Measurements from ENCODE around the gene KLHL29.

KLHL29 gene

DNA sequence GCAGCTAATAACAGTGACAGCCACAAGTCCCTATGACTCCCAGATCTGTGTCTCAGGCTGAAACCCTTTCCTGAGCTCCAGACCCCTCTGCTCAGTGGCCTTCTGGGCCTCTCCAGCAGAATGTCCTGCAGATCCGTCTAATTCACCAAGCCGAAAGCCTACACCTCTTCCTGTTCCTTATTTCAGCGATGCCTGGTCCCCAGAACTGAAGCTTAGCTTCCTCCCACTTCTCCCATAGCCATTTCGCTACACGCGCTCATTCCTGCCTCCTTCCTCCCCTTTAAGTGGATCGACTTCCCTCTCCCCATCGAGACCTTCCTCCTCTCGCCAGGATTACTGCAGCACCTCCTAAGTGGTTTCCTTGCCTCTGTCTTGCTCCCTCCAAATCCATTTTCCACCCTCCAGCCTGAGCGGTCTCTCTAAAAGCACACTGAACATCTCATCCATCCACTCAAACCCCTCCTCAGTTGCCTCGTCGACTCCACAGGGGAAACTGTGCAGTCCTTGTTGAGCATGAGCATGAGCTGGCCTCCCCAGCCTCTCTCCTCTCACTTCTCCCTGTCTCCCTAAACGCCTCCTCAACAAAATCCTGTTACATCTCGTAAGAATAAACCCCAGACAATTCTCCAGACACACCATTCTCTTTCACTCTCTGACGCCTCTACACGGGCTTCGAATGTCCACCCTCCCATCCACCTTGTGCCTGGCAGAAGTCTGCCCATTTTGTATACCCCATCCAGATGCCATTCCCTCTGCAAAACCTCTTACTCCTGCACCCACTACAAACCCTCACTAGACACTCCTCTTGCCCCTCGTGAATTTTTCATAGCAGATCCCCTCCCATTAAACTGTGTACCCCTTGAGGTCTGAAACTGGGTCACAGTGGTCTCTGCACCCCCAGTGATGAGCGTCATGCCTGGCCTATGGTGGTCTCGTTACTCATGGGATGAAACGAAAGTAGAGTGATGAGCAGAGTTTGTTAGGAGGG, 309.4 kb downstream of the KLHL29 start:
- no peak overlapping the region for H3K4me3 ChIP-seq (ENCODE audit: low read depth, low read length)
- TF ChIP-seq CTCF (IDR thresholded peaks at IDR 0.05; ENCODE audit: borderline replicate concordance, insufficient read depth, low read depth, low read length), result no peak

- H3K4me3 ChIP-seq (ENCODE audit: low read depth, low read length), result no peak overlapping the region
- no peak for TF ChIP-seq CTCF (IDR thresholded peaks at IDR 0.05; ENCODE audit: borderline replicate concordance, insufficient read depth, low read depth, low read length)
Measured at GRCh38 chr2:23695214-23695889, 310.4 kb downstream of the KLHL29 start.

DNA sequence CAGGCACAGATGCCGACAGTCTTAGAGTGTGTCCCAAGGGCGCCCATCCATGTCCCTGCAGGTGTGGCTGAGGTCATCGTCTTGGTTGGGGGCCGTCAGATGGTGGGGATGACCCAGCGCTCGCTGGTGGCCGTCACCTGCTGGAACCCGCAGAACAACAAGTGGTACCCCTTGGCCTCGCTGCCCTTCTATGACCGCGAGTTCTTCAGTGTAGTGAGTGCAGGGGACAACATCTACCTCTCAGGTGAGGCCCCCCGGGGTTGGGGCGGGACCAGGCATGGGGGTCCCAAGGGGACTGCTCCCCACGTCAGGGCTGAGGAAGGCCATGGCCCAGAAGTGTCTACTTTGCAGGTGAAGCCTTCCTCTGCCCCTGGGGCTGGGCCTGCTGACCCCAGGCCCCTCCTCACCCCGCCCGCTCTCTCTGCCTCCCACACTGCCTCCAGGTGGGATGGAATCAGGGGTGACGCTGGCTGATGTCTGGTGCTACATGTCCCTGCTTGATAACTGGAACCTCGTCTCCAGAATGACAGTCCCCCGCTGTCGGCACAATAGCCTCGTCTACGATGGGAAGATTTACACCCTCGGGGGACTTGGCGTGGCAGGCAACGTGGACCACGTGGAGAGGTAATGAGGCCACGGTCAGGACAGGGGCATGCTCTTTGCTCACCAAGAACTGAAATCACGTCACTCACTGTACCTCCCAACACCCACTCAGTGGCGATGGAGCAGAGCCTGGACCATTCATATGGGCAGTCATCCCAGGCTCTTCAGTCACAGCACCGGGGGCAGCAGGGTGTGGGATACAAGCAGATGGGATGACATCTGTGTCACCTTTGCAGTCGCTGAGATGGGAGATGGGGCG, 311.1 kb downstream of the KLHL29 start:
- no peak overlapping the region for H3K4me3 ChIP-seq (ENCODE audit: low read depth, low read length)
- TF ChIP-seq CTCF (IDR thresholded peaks at IDR 0.05; ENCODE audit: borderline replicate concordance, insufficient read depth, low read depth, low read length), result no peak

DNA sequence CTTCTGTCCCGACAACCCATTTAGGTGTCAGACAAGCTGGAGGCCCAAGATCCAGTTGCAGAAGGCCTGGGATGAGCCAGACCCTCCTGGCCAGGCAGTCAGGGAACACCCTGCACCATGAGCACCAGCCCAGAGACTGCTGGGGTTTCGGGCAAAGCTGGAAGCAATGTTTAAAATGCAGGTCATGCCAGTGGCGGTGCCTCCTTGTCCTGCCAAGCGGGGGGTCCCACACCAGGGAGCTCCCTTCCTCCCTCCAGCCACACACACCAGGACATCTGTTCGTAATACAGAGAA, 311.7 kb downstream of the KLHL29 start:
- no peak overlapping the region for H3K4me3 ChIP-seq (ENCODE audit: low read depth, low read length)
- TF ChIP-seq CTCF (IDR thresholded peaks at IDR 0.05; ENCODE audit: borderline replicate concordance, insufficient read depth, low read depth, low read length), result no peak

DNA sequence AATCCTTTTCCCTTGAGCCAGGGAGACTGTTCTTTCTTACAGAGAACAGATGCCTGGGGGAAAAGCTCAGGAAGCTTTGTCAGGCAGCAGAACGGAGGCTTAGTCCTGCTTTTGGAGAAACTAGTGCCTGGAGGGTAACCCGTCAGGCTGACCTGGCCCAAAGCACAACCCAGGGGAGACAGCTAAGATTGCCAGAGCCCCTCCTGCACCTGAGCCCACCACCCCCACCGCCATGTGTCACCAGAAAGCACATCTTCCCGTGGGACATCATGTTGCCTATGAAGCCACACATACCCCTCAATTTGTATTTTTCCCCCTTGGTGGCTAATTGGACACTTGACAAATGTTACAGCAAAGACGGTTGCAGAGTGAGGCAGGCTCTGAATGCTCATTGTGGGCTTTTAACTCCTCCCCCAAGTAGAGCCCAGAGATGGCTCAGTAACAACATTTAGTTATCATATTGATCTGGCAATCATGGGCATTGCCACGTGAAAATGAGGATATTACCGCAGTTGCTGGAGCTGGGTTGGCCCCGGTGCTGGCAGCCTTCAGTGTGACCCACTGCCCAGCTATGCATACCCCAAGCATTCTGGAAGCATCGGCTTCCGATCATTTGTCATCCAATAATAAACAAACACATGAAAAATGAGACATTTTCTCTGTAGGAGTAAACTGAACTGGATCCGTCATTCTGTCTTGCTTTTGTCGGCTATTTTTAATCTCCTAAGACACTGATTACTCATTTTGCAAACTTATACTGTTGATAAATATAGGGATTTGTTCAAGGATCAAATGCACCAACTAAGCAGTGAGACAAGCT, 312.5 kb downstream of the KLHL29 start:
- no peak for TF ChIP-seq CTCF (IDR thresholded peaks at IDR 0.05; ENCODE audit: borderline replicate concordance, insufficient read depth, low read depth, low read length)
- no peak overlapping the region for H3K4me3 ChIP-seq (ENCODE audit: low read depth, low read length)

- no peak for TF ChIP-seq CTCF (IDR thresholded peaks at IDR 0.05; ENCODE audit: borderline replicate concordance, insufficient read depth, low read depth, low read length)
- no peak overlapping the region for H3K4me3 ChIP-seq (ENCODE audit: low read depth, low read length)
Measured at GRCh38 chr2:23698116-23698693, 313.2 kb downstream of the KLHL29 start.
